ENCODE results near the gene ARHGAP27. TPM values are rescaled to one million over a fixed set of nuclear protein-coding genes. Genes with fewer than 3 reads are reported as not detected.
"Not testable (repeated sequence)": the region's sequence is repeated elsewhere in the genome, so short reads cannot be mapped to it uniquely, and the experiment has no call there.

Gene ARHGAP27
- total RNA-seq, 1 experiment from 2014 or later, result 0.46 TPM

DNA sequence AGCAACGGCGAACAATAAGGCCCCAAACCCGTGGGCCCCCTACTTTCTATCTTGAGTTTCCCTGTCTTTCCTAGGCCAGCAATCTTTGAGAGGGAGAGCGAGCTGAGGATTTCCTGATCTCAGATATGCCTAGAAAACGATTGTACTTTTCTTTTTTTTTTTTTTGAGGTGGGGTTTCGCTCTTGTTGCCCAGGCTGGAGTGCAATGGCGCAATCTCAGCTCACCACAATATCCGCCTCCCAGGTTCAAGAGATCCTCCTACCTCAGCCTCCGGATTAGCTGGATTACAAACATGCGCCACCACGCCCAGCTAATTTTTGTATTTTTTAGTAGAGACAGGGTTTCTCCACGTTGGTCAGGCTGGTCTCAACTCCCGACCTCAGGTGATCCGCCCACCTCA is 15.0 kb upstream of the ARHGAP27 start:
- not testable (repeated sequence) for DNase-seq (ENCODE audit: low spot score)

DNA sequence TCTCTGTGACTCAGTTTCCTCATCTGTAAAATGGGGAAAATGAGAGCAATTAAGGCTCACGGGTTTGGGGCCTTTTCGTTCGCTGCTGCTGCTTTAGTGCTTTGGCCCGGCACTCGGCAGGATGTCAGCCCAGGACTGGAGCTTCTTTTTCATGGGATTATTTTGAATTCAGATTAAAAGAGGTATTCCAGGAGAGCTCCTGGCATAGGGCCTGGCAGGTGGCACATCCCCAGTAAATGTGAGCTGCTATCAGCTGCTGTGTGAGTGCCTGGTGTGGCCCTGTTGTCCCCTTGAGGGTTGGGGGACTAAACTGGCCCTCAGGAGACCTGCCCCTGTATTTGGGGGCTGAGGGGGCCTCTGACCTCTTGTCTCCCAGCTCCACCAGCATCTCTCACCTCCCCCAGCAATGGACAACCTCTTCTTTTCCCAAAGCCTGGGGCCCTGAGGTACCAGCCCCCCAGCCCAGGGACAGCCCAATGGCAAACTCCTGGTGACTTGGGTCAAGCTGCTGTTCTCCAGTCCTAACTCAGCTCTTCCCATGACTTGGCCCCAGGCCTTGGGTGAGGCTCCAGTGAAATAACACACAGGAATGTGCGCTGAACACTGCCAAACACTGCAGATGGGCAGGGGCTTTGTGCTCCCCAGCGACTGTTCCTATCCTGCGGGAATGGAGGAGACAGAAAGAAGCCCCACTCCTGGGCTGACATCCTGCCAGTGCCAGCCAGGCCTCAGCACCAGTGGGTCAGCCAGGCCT is 14.4 kb upstream of the ARHGAP27 start:
- not testable (repeated sequence) for DNase-seq (ENCODE audit: low spot score)

DNA sequence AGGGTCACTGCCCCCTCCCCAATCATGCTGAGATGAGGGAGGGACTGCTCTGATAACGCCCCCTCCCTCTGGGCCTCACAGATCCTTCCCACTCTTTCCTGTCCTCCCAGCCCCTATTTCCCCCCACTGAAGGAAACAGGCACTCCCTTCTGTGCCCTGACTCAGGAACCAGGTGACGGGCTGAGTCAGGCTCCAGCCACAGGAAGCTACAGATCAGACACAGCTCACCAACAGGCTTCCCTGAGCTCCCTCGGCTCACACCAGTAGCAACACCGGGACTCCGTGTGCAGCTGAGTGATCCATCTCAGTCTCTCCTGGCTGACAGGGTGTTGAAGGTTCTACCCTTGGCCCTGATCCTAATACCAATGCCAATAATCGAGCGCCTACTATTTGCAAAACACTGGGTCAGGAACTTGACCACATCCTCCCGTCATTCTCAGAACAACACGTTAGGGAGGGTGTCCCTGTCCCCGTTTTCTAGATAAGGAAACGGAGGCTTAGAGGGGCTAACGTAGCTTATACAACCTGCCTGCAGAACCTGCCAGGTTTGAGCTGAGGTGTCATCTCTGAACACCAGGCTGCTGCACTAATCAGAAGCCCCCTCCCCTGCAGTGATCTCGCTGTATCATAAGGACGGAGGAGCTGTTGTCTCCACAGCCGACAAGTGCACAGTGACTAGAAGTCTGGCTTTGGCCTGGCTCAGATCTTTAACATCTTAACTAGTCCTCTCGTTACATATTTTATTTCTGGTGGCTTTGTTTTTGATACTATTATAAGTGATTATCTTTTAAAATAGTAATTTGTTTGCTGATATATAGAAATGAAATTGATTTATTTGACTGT is 13.5 kb upstream of the ARHGAP27 start:
- not testable (repeated sequence) for DNase-seq (ENCODE audit: low spot score)

DNA sequence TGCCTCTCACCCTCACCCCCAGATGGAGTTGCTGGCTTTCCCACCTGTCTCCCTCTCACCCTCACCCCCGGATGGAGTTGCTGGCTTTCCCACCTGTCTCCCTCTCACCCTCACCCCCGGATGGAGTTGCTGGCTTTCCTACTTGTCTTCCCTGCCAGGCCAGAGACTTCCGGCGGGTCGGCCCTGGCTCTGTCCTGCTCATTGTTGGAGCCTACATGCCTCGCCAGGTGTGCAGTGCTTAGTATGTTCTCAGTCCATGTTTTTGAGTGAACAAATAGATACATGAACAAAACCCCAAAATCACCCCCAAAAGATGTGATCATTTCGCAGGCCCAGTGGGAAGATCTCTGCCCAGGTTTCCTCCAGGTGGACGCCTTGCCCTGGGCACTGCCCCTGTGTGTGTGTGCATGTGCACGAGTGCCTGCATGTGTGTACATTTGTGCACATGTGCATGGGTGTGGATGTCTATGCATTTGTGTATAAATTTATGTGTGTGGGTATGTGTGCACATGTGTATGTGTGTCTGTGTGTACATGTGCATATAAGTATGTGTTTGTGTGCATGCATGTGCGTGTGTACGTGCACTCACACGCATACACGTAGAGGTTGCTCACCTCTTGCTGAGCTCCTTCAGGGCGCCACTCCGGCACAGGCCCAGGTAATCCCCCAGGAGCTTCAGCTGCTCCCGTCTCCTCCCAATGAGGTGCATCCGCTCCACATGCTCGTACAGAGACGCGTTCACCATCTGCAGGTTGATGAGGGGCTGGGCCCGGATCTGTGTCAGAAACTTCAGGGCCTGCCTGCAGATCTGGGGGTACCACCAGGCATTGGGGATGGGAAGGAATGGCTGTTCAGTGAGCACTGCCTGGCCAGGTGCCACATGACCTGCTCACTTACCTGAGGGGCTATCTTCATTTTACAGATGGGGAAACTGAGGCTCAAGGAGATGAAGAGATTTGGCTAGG is 12.5 kb upstream of the ARHGAP27 start:
- DNase-seq (ENCODE audit: low spot score), result not testable (repeated sequence)

DNA sequence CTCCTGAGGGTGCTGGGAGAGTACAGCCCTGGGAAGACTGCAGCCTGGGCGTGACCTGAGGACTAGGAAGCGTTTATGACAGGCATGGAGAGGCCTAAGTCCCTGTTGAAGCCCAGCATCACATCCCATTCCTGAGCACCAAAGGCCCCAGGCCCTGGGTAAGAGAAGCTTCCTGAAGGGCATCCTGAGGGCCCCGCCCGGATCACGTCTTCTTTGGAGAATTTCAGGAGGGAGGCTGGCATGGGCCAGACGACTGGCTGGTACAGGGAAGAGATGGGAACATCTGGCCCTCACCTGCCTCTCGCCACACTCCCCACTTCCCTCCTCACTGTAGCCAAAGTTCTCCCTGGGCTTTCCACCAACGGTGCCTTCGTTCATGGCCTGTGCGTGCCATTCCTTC is 11.6 kb upstream of the ARHGAP27 start:
- DNase-seq (ENCODE audit: low spot score), result not testable (repeated sequence)

DNA sequence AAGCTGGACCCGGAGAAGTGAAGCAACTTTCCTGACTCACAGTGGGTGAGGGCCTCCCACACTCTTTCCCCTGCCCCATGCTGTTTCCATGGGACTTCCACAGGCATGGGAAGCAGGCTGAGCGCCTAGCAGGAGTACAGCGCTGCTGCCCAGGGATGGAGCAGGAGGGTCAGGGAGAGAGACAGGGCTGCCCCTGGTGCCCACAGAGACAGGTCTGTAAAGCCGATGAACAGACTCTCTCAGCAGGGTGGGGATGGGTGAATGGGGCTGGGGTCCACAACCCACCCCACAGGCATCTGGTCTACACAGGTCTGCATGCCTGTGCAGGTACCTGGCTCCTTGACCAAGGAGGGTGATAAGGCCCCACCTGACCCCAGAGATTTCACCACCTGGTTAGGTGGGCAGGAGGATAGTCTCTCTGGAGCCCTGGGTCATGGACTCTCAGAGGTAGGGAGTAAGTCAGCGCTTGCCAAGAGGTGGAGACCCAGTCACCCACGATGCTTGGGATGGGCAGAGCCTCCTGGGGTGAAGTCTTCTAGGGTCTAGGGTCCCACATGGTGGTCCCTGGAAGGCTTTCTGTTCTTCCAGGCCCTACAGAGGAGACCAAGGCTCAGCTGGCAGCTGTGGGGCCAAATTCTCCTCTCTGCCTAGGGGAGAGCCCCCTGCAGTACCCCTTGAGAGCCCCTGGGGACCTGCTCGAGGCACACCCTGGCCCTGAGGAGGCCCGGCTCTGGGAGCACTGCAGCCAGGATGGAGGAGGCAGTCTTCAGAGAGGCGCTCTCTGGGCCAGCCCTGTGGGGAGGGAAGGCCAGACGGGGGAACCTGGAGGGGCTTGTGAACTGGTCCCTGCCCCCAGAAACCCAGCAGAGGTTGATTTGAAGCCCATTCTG is 10.9 kb upstream of the ARHGAP27 start:
- DNase-seq (ENCODE audit: low spot score), result not testable (repeated sequence)

DNA sequence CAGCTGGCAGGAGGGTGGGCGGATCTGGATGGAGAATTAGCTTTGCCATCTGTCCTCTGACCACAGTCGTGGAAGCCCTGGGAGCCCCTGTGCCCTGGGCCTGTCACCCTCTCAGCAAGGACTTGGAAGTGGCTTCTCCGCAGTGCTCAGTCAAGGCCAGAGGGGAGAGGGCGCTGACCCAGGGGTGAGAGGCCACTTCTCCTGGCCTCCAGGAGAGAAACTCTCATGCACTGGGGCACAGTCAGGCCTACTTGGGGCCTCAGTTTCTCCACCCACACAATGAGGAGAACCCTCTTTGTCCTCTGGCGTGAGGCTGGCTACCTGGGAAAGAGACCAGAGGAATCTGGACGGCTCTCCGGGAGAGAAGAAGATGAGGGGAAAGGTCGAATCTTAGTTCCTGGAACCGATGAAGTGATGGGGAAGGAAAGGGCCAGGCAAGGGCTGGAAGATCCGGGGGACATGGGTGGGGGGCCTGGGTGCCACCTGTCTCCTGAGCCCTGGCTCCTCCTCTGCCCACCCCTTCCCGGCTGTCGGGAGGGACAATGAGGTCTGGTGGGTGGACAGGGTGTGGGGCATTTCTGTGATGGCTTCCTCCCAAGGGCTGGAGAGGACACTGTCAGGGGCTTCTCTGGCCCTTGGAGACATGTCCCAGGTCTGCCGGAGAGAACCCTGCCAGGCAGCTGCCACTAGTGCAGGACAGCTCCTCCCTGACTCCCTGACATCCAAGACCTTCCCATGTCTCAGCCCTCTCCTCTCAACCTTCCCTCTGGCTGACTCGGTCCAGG is 9.0 kb upstream of the ARHGAP27 start:
- no peak for DNase-seq (ENCODE audit: low spot score)

DNA sequence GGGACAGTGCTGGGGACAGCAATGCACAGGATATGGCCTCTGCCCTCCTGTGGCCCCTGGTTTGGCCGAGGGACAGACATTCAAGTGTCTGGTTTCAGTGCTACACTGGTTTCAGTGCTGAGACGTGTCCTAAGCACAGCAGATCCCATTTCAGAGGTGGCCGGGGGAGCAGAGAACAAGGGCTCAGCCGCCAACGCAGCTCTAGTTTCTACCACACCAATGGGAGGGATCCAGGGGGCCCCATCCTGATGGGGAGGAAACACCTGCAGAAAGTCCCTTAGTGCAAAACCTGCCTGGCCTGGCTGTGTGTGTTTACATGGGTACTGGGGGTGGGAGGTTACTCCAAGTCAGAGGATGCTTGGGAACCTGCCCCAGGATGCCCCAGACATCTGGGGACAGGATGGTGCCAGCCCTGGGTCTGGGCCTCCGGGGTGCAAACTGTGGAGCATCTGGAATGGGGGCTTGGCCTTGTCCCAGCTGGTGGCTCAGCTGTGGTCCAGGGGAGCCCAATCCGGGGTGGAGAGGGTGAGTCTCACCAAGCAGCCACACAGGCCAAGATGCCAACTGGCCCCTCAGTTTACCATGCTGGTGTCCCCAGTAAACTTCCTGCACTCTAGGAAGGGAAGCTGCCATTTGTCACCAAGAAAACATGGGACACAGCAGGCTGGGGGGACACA is 8.3 kb upstream of the ARHGAP27 start:
- not testable (repeated sequence) for DNase-seq (ENCODE audit: low spot score)

DNA sequence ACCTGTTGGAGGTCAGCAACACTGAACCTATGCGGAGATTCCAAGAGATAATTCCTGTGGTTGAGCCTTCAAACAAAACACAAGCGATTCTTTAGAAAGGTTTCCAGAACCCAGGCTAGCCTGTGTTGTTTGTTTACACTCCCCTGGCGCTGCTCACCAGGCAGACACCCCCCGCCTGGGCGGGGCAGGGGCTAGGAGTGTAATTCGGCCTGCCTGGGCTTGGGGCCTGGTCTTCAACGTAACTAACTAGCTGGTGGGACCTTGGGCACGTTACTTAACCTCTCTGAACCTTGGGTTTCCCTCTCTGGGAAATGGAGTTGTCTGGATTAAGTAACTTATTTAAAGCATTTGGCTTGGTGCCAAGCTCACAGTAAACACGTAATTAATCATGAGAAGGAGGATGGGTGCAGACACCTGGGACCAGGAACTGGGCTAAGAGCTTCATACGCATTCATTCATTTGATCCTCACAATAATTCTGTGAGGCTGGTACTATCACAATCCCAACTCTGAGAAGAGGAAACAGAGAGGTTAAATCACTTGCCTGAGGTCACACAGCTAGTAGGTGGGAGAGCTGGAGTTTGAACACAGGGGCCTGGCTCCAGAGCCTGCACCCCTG is 7.6 kb upstream of the ARHGAP27 start:
- no peak for DNase-seq (ENCODE audit: low spot score)

DNA sequence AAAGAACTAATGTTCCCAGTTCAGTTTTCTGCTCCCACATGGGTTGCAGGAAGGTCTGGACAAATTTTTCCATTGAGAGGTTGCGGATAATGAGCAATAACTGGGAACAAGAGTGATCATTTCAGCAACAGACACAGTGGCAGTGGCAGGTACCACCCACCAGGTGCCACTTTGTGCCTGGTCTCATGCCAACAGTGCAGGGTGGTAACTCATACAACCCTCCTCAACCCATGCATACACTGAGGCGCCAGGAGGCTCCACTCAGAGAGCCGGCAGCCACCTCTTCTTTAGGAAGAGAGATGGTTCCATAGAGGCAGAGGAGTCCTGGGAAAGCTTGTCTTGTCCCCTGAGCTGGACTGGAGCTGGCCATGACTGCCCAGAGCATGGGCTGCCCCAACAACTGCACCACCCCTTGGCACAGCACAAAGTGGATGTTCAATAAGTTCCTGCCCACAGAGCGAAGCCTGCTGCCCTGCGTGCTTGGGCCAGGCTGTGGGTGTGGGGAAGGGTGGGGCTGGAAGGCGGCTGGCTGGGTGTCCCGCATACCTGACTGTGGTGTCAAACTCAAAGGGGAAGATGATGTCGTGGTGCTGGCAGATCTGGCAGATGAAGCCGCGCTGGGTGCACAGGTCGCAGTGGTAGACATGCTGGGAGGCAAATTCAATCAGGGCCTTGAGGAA is 6.4 kb upstream of the ARHGAP27 start:
- no peak for DNase-seq (ENCODE audit: low spot score)

DNA sequence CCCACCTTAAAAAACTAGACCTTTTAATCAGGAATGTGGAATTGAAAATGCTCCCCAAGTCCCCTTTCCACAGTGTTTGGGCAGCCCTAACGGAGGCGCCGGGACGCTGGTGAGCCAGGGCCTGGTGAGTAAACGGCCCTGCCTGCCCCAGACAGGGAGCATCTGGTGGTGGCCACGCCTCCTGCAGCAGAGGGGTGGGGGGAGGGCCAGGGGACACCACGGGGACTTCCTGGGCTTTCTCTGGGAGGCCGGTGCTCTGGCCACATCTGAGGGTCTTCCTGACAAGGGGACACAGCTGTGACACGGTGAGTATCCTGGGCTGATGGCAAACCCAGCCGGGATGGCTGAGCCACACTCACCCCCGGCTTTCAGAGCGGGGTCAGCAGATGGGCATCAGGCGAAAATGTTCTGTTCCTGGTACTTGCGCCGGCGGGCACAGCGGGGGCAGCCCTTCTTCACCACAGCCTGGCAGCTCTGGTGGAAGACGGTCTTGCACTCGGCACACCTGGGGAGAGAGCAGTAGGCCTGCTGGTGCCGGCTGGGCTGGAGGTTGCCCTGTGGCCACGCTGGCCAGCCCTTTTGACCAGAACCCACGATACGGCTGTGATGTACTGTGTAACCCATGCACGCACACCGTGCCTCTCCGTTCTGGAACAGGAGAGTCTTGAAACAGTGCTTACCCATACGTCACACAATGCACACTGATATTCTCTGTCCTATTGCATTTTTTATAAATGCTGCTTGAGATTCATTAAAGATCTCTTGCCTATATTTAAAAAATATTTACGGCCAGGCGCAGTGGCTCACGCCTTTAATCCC is 5.0 kb upstream of the ARHGAP27 start:
- DNase-seq (ENCODE audit: low spot score), result no peak

DNA sequence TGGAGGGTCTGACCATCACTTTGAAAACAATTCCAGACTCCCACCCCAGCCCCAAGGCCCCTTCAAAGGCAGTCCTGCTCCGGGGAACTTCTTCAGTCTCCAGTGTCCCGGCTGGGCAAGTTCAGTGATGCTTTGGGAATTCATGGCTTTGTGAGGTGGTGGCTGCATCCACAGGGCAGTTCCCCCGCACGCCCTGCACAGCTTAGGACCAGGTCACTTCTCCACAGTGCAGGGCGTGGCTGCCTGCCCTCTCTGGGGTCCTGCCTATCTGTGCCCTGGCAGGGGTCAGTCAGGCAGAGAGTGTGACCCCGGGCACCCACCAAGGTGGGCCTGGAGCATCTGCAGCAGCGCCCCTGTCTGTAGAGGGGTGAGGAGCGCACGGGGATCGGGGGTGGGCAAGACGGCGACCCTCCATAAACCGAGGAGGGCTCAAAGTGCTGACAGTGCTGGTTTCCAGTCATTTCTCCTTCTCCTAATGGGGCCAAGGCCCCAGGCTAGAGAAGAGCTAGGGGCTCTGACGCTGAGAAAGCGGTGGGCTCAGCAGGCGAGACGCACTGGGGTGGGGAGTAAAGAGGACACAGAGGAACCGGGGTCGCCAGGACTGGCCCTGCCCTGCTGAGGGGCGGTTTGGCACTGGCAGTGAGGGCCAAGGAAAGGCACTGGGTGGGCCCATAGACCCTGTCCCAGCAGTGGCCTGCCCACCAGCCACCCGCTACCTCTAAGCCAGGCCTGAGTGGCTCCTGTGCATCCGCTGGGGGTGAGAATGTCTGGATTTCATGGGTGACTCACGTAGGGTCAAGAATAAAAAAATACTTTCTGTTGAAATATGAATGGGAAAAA is 4.2 kb upstream of the ARHGAP27 start:
- DNase-seq (ENCODE audit: low spot score), result no peak

DNA sequence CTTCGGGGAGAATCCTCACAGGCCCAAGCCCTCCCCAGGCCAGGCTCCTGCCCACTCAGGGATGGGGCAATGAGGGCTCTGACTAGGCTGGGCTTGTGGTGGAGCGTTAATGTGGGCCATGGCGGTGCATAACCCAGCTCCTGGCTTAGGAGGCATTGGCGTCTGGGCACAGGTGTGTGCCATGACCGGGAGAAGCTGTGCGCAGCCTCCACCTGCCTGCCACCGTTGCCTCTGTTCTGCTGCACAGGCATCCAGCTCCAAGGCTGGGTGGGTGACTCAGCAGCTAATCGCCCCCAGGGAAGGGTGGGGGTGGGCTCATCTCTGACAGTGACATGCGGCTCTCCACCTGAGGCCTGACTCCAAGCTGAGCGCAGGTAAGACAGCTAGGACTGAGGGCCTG is 3.5 kb upstream of the ARHGAP27 start:
- DNase-seq (ENCODE audit: low spot score), result no peak

DNA sequence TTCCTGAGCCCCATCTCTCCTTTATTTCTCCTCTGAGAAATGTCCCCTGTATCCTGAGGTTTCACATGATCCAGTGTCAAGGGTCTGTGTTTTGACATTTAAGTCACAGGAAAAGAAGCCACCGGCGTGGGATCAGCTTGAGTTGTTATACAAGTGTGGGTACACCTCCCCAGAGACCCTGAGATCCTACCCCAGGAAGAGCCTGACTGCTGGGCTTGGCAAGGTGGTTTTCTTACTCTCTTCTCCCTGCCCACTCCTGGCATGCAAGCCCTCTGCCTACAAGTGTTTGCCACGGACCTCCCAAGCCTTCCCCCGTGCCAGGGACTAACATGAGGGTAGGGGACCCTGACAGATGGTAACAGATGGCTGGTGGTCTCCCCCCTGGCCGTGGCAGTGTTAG is 2.8 kb upstream of the ARHGAP27 start:
- DNase-seq (ENCODE audit: low spot score), result no peak

DNA sequence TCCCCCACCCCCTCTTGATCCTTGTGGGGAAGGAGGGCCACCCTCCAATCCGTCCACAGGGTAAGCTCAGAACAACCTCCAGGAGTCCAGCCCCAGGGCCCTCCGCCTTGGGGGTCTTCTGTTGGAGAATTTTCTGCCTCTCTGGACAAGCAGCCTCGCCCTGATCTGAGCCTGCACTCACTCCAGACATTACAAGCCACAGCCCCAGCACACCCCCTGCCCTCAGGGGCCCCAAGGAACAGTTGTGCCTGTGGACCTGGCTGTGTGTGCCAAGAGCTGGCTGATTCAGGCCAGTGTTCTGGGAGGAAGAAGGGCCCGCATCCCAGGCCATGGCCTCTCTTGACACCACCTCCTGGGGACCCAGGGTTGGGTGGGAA is 477 bp upstream of the ARHGAP27 start:
- DNase-seq (ENCODE audit: low spot score), result no peak

DNA sequence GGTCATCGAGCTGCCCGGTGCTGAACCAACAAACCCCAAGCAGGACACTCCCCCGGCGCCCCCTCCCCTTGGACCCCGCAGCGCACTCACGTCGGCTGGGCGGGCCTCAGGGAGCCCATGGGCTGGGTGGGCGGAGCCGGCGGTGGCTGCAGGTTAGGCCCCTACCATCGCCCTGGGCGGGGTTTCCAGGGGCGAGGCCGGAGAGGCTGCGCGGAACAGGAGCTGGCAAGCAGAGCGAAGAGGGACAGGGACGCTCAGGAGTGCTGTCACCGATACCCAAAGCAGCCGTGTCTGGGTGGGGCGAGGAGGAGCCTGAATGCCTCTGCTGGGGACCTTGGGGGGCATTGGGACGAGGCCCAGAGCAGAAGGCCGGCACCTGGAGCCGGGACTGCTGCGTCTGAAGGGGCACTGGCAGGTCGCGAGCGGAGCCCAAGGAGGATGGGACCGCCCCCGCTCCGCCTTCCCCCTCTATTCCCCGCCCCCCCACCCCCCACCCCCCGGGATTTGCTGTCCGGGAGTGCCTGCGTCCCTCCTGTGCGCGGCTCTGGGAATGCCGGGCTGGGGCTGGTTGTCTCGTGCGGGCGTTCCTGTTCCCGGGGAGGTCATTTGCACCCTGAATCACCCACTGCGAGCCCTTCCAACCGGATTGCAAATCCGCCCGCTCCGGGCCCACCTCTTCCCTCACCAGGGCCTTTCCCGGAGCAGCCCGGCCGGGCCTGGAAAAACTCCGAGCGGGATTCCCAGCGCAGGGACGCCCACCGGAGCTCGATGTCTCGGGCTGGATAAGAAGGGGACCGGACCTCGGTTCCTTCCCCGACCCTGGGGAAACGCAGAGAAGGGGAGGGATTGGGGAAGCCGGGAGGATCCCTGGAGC is 902 bp downstream of the ARHGAP27 start:
- DNase-seq (ENCODE audit: low spot score), result no peak

Measured in H4 (cell line).